GM18526 (cell line): ENCODE results near the gene HOXC13.

ENCODE experiments used
- POLR2A ChIP-seq: IDR thresholded peaks from 3 replicates; pipeline ENCODE4 v1.6.1; 2011; ENCODE audit not compliant: insufficient read length; ENCODE audit errors: extremely low read depth

The HOXC13 gene

DNA sequence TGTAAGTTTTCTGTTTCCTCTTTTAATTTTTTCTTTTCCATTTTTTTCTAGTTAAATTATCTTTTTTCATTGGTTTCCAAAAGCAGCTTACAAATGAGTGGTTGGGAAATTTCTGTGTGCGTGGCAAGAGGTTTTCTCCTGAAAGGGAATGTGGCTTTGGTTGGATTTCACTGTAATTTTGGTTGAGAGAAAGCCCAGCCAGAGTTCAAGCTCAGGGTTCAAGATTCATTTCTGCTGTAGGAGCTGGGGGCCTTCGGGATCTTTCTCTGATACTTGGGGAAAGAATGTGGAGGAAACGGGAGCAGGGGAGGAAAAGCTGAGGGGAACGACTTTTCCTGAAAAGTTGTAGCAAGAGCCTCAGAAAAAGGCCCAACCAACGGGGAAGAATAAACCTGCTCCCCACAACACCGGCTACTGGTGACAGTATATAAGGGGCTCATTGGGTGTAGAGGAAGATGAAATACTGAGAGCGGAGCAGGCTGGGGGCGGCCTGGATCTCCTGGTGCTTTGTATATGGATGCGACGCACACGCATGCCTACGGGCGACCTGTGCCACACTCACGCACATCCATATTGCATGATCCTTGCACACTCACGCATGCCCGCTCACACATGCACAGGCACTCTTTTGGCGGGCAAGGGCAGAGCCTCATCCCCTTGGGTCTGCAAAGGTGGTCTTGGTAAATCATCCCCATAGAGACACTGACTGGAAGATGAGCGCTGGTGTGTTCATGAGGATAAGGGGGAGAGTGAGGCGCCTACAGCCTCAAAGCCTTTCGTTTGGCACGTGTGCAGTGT, 48.3 kb downstream of the HOXC13 start:
- TF ChIP-seq POLR2A: no peak

DNA sequence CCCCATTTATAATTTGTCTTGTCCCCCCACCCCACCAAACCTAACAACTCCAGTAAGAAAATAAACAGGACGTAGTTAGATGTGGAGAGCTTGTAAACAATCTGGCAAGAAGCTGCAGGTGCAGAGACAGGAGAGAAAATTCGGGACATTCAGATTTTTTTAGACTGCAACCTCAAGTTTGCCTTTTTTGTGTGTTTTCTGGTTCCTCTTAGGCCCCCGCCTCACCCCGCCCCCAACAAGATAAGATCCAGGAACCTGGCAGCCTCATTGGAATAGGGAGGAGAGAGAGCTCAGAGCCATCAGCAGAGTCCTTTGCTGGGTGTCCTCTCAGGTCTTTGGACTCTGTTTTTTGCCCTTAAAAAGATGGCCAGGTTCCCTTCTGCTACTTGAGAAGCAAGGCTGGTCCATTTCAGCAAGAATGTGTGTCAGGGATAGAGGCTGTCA, 49.2 kb downstream of the HOXC13 start:
- TF ChIP-seq POLR2A: no peak

DNA sequence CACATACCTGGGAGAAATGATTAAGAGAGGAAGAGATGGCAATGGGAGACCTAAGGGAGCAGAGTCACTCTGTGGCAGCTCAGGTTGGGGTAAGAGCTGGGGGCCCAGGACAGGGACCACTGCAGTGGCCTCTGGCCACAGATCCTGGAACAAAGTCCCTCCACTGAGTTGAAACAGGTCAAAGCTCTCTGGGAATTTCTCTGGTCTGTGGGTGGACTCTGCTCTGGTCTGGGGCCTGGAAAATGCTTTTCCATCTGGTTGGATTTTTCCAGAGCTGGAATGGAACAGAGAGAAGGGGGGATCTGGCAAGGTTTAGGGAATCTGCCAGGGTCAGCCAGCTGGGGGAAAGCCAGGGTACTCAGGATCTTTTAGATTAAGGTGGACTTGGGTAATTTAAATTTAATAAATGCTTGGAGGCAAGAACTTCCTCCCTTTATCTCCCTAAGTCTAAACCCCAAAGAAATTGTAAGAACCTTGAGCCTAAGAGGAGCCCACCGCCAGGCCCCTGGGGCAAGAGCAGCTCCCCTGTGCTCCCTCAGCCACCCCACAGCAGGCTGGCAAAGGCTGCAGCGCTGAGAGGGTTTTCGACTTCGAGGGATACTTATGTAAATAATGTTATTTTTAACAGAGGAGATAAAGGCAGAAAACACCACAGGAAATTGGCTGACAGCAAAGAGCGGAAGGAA, 50.1 kb downstream of the HOXC13 start:
- TF ChIP-seq POLR2A: no peak

DNA sequence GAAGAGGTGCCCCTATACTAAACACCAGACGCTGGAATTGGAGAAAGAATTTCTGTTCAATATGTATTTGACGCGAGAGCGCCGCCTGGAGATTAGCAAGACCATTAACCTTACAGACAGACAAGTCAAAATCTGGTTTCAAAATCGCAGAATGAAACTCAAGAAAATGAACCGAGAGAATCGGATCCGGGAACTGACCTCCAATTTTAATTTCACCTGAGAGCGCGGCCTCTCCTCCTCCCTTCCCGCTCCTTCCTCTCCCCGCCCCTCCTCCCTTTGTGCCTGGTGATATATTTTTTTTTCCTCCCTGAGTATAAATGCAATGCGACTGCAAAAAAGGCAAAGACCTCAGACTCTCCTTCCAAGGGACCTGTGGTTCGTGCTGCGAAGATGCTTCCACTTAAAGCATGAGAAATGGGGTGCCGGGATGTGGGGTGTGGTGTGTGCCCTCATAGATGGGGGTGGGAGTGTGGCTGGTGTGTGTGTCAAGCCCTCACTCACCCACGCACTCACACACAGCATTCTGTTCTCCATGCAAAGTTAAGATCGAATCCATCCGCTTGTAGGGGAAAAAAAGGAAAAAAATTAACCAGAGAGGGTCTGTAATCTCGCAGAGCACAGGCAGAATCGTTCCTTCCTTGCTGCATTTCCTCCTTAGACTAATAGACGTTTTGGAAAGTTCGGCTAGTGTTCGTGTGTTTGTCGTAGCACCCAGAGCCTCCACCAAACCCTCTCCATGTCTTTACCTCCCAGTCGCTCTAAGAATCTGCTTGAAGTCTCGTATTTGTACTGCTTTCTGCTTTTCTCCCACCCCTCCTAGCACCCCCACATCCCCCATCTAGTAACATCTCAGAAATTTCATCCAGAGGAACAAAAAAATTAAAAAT, 50.8 kb downstream of the HOXC13 start:
- TF ChIP-seq POLR2A: no peak

DNA sequence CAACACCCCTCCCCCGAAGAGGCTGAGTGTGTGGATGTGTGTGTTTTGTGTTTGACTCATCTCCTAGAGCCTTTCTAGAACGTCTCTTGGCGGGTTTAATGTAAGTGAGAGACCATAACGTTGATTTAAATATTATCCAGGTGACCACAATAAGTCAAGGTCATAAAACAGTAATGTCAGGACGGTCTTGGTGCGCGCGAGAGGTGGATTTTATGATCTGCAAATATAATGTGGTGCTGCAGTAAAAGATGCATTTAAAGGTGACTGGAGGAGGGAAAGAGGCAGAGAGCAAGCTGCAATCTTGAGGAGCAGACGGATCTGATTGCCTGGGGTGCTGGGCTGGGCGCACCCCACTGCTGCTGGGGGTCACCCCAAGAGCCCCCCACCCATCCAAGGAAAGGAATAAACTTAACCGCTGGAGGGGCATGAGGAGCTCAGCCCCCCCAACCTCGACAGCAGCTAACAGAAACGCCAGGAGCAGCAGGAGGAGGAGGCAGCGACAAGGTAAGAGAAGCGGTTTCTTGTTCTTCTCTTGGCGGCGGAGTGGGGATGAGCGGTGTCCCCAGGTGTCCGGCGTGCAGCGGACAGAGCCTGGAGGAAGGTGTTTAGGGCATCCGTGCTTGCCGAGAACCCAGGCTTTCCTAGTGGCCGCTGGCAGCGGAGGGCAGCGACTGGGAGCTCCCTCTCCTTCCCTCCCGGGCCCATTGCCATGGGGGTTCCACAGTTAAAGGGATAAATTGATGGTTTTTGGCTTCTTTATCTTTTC, 51.9 kb downstream of the HOXC13 start:
- no peak for TF ChIP-seq POLR2A

DNA sequence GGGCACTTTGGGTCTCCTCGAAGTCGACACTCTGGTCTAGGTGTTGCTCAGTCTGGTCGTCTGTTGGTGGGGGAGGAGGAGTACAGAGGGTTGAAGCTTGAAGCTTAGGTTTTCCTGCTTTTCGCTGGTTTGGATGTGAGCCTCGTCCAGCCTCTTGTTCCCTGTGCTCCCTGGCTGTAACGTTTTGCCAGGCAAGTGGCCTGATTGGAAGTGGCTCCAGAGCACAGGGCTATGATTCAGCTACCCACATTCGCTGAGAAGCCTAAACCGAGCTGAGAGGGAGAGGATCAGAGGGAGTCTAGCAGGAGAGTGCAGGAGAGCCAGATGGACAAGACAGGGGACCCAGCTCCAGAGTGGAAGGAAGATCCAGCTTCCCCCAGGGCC, 52.4 kb downstream of the HOXC13 start:
- no peak for TF ChIP-seq POLR2A

DNA sequence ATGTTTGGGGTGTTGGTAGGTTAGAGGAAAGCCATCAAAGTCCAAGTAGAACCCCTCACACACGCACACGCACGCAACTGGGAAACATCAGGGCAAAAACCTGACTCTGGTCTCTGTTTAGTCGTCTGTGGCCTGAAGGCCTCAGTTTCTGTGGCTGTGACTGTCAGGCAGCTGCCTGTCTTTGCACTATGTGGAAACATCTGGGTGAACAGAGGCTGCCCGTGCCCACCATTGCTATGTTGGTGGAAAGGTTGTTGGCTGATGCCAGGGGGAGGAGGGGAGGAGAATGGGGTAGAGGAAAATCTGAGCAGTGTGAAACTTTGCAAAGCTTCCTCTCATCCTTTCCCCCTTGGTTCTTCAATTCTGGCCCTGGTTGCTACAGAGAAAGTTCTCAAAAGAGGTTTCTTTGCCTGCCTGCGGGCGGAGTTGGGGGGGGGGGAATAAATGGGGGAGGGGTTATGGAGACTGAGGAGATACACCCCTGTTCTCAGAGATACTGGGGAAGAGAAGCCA, 53.8 kb downstream of the HOXC13 start:
- TF ChIP-seq POLR2A: no peak

DNA sequence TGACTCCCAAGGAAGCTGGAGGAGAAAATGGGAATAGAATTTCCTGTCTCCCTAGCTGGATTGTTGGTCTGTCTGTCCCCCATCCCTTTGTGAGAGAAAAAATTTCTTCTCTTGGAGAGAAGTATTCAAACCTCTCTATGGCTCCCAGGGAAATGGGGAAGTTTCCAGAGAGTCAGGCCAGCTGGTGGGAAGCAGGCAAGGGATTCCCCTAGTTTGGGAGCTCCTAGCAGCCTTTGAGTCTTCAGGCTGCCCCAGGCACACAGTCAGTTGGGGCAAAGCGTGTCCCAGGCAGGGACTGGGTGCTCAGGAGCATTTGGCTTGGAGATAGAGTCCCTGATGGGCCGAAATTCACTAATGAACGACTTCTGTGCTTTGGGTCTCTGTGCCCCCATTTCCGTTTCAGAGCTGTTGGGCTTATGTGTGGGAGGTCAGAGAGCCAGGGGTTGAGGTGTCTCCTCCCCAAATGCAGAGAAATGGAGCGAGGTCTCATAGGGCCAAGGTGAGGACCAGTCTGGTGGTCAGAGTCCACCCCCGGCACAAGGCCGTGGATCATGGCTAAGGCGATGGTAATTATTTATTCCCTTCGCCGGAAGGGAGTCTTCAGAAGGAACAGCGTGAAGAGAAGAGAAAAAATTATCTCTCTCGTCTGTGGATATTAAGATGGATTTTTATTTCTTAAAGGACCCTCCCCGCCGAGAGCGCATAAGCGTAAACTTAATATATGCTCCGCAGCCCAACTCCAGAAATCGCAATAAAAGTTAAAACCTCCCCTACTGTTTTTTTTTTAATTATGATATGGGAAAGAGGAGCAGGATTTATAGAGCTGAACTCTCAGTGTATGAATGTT, 54.8 kb downstream of the HOXC13 start:
- TF ChIP-seq POLR2A: no peak

DNA sequence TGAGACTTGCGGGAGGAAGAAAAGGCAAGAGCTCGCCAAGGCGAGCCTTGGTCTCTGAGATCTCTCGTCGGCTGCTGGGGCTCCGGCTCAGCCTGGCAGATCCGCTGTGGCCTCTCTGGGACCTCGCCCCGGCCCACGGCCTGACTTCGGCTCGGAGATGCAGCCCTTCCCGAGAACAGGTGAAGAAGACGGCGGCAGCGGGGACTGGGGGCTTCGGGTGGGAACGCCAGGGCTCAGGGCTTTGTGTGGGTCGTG, 55.3 kb downstream of the HOXC13 start:
- no peak for TF ChIP-seq POLR2A

DNA sequence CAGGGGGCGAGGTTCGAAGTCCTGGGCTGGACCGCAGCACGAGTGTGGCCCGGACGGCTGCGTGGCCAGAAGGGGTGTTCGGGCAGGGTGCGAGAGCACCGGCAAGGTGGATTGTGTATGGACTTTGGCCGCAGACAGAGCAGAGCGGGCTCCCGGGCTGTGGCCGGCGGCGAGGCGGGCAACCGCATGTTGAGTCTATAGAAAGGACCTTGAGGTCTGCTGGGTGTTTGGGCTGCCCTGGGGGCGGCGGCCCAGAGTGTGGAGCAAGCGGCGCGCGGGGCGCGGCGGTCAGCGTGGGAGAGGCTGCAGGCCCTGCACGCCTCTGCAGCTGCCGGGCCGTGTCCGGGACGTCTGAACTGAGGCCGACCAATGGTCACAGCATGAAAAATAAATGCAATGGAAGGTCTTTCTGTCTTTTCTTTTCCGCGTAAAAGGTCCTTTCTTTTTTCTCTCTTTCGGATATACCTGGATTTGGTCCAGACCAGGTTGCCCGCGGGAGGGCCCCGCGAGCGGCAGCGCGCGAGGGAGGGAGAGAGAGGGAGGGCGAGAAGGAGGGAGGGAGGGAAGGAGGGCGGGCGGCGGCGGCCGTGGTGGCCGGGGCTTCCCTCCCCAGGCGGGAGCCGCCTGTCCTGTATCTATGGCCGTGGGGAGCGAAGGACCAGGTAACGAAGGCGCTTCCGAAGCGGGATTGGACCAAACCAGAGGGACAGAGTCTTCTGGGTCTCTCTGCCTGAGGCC, 55.8 kb downstream of the HOXC13 start:
- no peak for TF ChIP-seq POLR2A

DNA sequence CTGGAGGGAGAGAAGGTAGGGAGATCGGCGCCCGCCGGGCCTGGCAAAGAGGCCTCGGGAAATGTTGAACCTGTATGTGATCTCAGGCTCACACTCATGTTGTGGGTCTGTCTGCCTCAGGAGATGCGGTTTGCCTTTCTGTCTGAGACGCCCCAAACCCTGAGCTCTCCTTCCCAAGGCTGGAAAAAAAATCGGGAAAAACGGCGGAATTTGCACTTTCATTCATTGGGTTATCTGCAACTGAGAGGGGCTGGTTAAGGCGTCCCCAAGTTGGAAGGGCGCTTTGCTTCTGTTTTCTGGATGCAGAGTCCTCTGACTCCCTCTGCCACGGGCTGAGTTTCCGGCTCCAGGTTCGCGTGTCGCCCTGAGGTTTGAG, 56.4 kb downstream of the HOXC13 start:
- no peak for TF ChIP-seq POLR2A

DNA sequence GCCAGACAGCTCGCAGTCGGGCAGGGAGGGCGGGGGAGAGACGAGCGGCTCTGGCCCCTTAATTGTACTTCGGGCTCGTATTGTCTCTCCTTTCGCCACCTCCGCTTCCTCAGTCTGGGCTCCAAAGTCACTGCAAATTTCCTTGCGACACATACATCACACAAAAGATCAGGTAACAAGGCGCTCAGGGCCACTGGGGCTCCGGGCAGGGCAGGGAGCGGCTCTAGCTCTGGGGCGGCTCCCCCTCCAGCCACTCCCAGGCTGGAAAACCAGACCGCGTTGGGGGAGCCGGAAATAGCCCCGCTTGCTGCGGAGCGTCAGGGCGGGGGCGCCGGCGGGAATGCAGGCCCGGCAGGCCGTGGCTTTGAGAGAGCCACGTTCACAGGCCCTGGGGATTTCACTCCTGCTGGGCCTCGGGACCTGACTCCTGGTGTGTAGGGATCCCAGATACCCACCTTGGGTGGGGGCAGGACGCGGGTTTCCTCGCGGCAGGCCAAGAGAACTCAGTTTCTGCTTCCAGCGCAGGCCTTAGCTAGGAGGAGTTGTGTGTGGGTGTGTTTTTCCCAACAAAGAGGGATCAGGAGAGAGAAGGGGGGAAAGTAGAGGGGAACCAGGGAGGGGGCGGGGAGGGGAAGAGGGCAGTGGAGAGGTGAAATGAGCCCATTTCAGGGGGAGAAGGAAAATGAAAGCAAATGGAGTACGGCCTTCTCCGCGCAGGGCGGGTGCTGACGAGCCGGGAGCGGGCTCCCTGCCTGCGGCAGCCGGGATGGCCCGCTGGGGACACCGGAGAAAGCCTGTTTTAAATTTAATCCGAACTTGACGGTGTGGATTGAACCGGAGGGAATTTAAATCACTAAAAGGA, 57.0 kb downstream of the HOXC13 start:
- no peak for TF ChIP-seq POLR2A
